ENCODE measurements around the gene FBXL5. TPM values are rescaled to one million over a fixed set of nuclear protein-coding genes. Genes with fewer than 3 reads are reported as not detected.

Gene FBXL5
- total RNA-seq, 8 experiments from 2014 or later = 44.5 to 74.9 (median 57.9) TPM

GRCh38 chr4:15605537-15605936 lies 49.6 kb downstream of the FBXL5 start:
- in situ Hi-C loops (cut with MboI; ENCODE audit: low pct_unique_long_range_greater_than_20kb in 2 of 9, low sequenced_read_pairs in 9 of 9, unreplicated experiment in 9 of 9) = no loop called here
- Histone ChIP-seq H3K4me3 (no peak overlapping the region), H3K4me1 (replicated peaks in 1 of 2) (no peaks in the 10 kb centered on the region), H3K27ac (no peak overlapping the region)
- ATAC-seq (replicated peaks in 6 of 8) = no peak
- 62 to 100% (median 94%) methylated on average over 4 to 5 of the region's 5 CpGs for WGBS, 10 experiments

DNA sequence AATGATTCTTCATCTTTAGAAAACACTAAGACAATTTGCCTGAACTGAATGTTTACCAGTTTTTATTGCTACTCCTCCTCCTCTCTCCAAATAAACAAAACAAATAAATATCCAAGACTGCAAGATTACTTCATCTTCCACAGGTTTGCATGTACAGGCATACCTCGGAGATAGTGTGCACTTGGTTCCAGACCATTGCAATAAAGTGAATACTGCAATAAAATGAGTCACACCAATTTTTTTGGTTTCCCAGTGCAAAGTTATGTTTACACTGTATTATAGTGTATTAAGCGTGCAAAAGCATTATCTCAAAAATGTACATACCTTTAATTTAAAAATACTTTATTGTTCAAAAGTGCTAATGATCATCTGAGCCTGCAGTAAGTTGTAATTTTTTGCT lies 53.3 kb downstream of the FBXL5 start:
- WGBS, 10 experiments = 80 to 100% (median 94%) methylated on average over 1 to 2 of the region's 2 CpGs; no CpG with 5 or more reads in 1 of the 10 experiments
- ATAC-seq (replicated peaks in 6 of 8) = no peak
- Histone ChIP-seq H3K27ac (no peak overlapping the region), H3K4me3 (no peak overlapping the region), H3K4me1 (replicated peaks in 1 of 2) (no peaks in the 10 kb centered on the region)
- in situ Hi-C loops (cut with MboI; ENCODE audit: low pct_unique_long_range_greater_than_20kb in 2 of 9, low sequenced_read_pairs in 9 of 9, unreplicated experiment in 9 of 9) = no loop called here

DNA sequence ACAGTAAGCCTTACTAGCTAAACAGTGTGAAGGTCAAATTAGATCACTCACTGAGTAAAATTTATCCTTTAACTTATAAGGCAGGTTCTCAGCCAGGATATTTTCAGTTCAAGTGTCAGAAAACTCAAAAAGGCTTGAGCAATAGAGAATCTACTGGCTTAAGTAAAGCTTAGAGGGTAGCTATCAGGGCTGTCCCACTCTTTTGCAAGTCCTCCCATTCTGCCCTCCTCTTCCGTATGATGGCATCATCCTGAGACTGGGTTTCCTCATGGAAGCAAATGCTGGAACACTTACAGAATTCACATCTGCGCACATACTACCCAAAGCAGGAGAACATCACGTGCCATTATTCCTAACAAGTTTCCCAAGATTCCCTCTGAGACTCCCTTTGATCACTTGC lies 55.0 kb downstream of the FBXL5 start:
- in situ Hi-C loops (cut with MboI; ENCODE audit: low pct_unique_long_range_greater_than_20kb in 2 of 9, low sequenced_read_pairs in 9 of 9, unreplicated experiment in 9 of 9) = no loop called here
- WGBS, 10 experiments = 71 to 100% (median 100%) methylated on average over 1 to 3 of the region's 3 CpGs; no CpG with 5 or more reads in 2 of the 10 experiments
- ATAC-seq (replicated peaks in 6 of 8) = no peak

GRCh38 chr4:15598644-15599043 lies 56.5 kb downstream of the FBXL5 start:
- Histone ChIP-seq H3K27ac (no peak overlapping the region), H3K4me3 (no peak overlapping the region), H3K4me1 (replicated peaks in 1 of 2) (no peaks in the 10 kb centered on the region)
- no peak for ATAC-seq (replicated peaks in 6 of 8)
- 90 to 100% (median 100%) methylated on average over 1 to 4 of the region's 4 CpGs for WGBS, 10 experiments
- in situ Hi-C loops (cut with MboI; ENCODE audit: low pct_unique_long_range_greater_than_20kb in 2 of 9, low sequenced_read_pairs in 9 of 9, unreplicated experiment in 9 of 9) = no loop called here

More for the DNA sequence above, 55.0 kb downstream of the FBXL5 start:
- Histone ChIP-seq H3K4me1 (replicated peaks in 1 of 2) (no peaks in the 10 kb centered on the region), H3K4me3 (no peak overlapping the region), H3K27ac (no peak overlapping the region)

GRCh38 chr4:15592799-15593198 lies 62.4 kb downstream of the FBXL5 start:
- in situ Hi-C loops (cut with MboI; ENCODE audit: low pct_unique_long_range_greater_than_20kb in 2 of 9, low sequenced_read_pairs in 9 of 9, unreplicated experiment in 9 of 9) = no loop called here
- H3K27ac ChIP-seq = no peak overlapping the region
- no peaks in the 10 kb centered on the region for H3K4me1 ChIP-seq (replicated peaks in 1 of 2)
- WGBS, 10 experiments = 69 to 100% (median 89%) methylated on average over 2 to 3 of the region's 3 CpGs
- no peak for ATAC-seq (replicated peaks in 6 of 8)
- H3K4me3 ChIP-seq = no peak overlapping the region

DNA sequence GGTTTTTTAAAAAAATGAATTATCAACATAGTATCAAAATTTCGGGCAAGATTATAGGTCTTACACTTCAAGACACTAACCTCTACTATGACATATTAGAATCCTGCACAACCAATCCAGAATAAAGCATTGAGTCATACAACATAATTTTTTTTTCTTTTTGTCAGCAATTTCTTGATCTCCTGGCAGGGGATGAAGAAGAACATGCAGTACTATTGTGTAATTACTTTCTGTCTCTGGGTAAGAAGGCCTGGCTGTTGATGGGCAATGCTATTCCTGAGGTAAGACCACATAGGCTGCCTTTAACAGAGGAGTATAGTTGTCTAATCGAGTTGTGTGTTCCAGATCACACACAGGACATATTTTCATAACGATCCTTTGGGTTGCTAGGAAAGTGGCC lies 67.5 kb downstream of the FBXL5 start:
- no peak overlapping the region for H3K4me3 ChIP-seq
- 20 to 100% (median 100%) methylated on average over 1 to 3 of the region's 3 CpGs; no CpG with 5 or more reads in 3 of the 10 experiments for WGBS, 10 experiments
- no peaks in the 10 kb centered on the region for H3K4me1 ChIP-seq (replicated peaks in 1 of 2)
- in situ Hi-C loops (cut with MboI; ENCODE audit: low pct_unique_long_range_greater_than_20kb in 2 of 9, low sequenced_read_pairs in 9 of 9, unreplicated experiment in 9 of 9) = no loop called here
- H3K27ac ChIP-seq = no peak overlapping the region
- peak in 1 of 8 experiments; percentile 23 for ATAC-seq (replicated peaks in 6 of 8)

DNA sequence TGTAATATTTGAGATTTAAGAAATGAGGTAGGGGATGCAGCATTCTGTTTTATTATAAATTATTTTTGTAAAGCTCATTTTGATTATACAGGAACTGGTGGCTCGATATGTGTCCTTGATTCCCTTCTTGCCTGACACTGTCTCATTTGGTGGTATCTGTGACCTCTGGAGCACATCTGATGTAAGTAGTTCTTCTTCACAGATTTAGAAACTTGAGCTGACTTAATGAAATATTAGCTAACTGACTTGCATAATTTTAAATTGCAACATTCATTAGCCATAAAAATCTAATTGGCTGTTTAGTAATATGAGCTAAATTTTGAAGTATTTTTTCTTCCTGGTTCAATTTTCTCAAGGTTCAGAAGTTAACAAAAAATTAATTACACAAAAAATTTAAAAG lies 69.1 kb downstream of the FBXL5 start:
- in situ Hi-C loops (cut with MboI; ENCODE audit: low pct_unique_long_range_greater_than_20kb in 2 of 9, low sequenced_read_pairs in 9 of 9, unreplicated experiment in 9 of 9) = no loop called here
- 50 to 100% (median 86%) methylated on average over 1 of the region's 1 CpG; no CpG with 5 or more reads in 3 of the 10 experiments for WGBS, 10 experiments
- H3K4me3 ChIP-seq = no peak overlapping the region

GRCh38 chr4:15585331-15585730 lies 69.8 kb downstream of the FBXL5 start:
- no peaks in the 10 kb centered on the region for H3K4me1 ChIP-seq (replicated peaks in 1 of 2)
- in situ Hi-C loops (cut with MboI; ENCODE audit: low pct_unique_long_range_greater_than_20kb in 2 of 9, low sequenced_read_pairs in 9 of 9, unreplicated experiment in 9 of 9) = no loop called here
- H3K4me3 ChIP-seq = no peak overlapping the region
- 71 to 100% (median 100%) methylated on average over 1 to 2 of the region's 2 CpGs; no CpG with 5 or more reads in 1 of the 10 experiments for WGBS, 10 experiments
- no peak overlapping the region for H3K27ac ChIP-seq
- ATAC-seq (replicated peaks in 6 of 8) = no peak

More for the DNA sequence above, 69.1 kb downstream of the FBXL5 start:
- ATAC-seq (replicated peaks in 6 of 8) = no peak
- H3K4me1 ChIP-seq (replicated peaks in 1 of 2) = no peaks in the 10 kb centered on the region
- no peak overlapping the region for H3K27ac ChIP-seq

- WGBS, 10 experiments = 83 to 100% (median 100%) methylated on average over 1 of the region's 1 CpG; no CpG with 5 or more reads in 4 of the 10 experiments
- Histone ChIP-seq H3K4me3 (no peak overlapping the region), H3K4me1 (replicated peaks in 1 of 2) (no peaks in the 10 kb centered on the region), H3K27ac (no peak overlapping the region)
- no peak for ATAC-seq (replicated peaks in 6 of 8)
- in situ Hi-C loops (cut with MboI; ENCODE audit: low pct_unique_long_range_greater_than_20kb in 2 of 9, low sequenced_read_pairs in 9 of 9, unreplicated experiment in 9 of 9) = no loop called here
Observed at GRCh38 chr4:15584785-15585184, 70.4 kb downstream of the FBXL5 start.

DNA sequence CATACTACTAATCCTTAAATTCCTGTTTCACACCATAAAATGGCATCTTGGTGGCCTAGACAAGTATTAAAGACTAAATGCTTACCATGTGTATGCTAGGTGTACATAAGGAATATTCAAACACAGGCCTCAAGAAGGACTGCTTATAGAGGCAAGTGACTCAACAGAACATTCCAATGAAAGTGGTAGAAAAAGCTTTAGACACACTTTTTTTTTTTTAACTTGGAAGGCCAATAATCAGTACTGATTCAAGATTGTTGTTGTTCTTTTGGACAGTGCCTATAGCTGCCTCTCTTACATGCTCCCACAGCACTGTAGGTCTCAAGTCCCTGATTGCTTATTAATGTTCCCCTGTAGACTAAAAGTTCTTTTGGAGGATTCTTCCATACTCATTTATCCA lies 77.6 kb downstream of the FBXL5 start:
- Histone ChIP-seq H3K27ac (no peak overlapping the region), H3K4me1 (replicated peaks in 1 of 2) (no peaks in the 10 kb centered on the region), H3K4me3 (no peak overlapping the region)
- in situ Hi-C loops (cut with MboI; ENCODE audit: low pct_unique_long_range_greater_than_20kb in 2 of 9, low sequenced_read_pairs in 9 of 9, unreplicated experiment in 9 of 9) = no loop called here
- ATAC-seq (replicated peaks in 6 of 8) = peak in 2 of 8 experiments; percentile 29 to 30

GRCh38 chr4:15575966-15576365 lies 79.2 kb downstream of the FBXL5 start:
- in situ Hi-C loops (cut with MboI; ENCODE audit: low pct_unique_long_range_greater_than_20kb in 2 of 9, low sequenced_read_pairs in 9 of 9, unreplicated experiment in 9 of 9) = no loop called here
- Histone ChIP-seq H3K27ac (no peak overlapping the region), H3K4me1 (replicated peaks in 1 of 2) (no peaks in the 10 kb centered on the region), H3K4me3 (no peak overlapping the region)
- ATAC-seq (replicated peaks in 6 of 8) = no peak
- 40 to 100% (median 92%) methylated on average over 1 to 2 of the region's 2 CpGs; no CpG with 5 or more reads in 6 of the 10 experiments for WGBS, 10 experiments

GRCh38 chr4:15569746-15570145 lies 85.4 kb downstream of the FBXL5 start:
- H3K4me1 ChIP-seq (replicated peaks in 1 of 2) = no peaks in the 10 kb centered on the region
- in situ Hi-C loops (cut with MboI; ENCODE audit: low pct_unique_long_range_greater_than_20kb in 2 of 9, low sequenced_read_pairs in 9 of 9, unreplicated experiment in 9 of 9) = no loop called here
- WGBS, 10 experiments = 92 to 100% (median 98%) methylated on average over 2 to 5 of the region's 5 CpGs; no CpG with 5 or more reads in 3 of the 10 experiments
- H3K4me3 ChIP-seq = no peak overlapping the region
- ATAC-seq (replicated peaks in 6 of 8) = no peak
- no peak overlapping the region for H3K27ac ChIP-seq

DNA sequence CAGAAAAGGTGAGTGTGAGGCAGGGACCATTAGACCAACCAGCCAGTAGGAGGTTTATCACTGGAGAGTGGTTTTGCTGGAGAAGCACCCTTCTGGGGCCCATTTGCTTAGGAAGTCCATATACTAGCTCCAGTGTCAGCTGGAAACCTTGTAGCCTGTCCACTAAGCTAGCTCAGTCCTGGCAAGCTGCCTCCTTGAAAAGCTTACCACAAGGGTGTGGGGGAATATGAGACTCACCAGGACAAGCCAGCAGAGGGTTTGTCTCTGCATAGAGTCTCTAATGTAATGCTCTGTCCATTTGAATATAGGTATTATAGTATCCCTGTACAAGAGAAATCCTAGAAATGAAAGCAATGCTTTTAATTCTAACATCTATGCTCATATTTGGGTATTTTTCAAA lies 86.3 kb downstream of the FBXL5 start:
- Histone ChIP-seq H3K27ac (no peak overlapping the region), H3K4me1 (replicated peaks in 1 of 2) (no peaks in the 10 kb centered on the region), H3K4me3 (no peak overlapping the region)
- ATAC-seq (replicated peaks in 6 of 8) = peak in 2 of 8 experiments; percentile 95 to 97
- in situ Hi-C loops (cut with MboI; ENCODE audit: low pct_unique_long_range_greater_than_20kb in 2 of 9, low sequenced_read_pairs in 9 of 9, unreplicated experiment in 9 of 9) = no loop called here

- H3K4me1 ChIP-seq (replicated peaks in 1 of 2) = no peaks in the 10 kb centered on the region
- H3K4me3 ChIP-seq = no peak overlapping the region
- H3K27ac ChIP-seq = no peak overlapping the region
- in situ Hi-C loops (cut with MboI; ENCODE audit: low pct_unique_long_range_greater_than_20kb in 2 of 9, low sequenced_read_pairs in 9 of 9, unreplicated experiment in 9 of 9) = no loop called here
- WGBS, 10 experiments = 0 to 100% (median 72%) methylated on average over 1 to 6 of the region's 6 CpGs; no CpG with 5 or more reads in 2 of the 10 experiments
- ATAC-seq (replicated peaks in 6 of 8) = no peak
Observed at GRCh38 chr4:15563871-15564270, 91.3 kb downstream of the FBXL5 start.
